Endothelial cell of umbilical vein (primary cell): ENCODE data around the gene ACMSD.
"Not testable (repeated sequence)": the region's sequence is repeated elsewhere in the genome, so short reads cannot be mapped to it uniquely, and the experiment has no call there.

Experiments used
- EZH2 ChIP-seq: IDR thresholded peaks from 2 replicates; pipeline ENCODE4 v1.6.1; 2012; ENCODE audit warnings: borderline replicate concordance, low read depth, mild to moderate bottlenecking, moderate library complexity, low read length, inconsistent platforms; ENCODE audit not compliant: severe bottlenecking
- FOS ChIP-seq: IDR thresholded peaks from 2 replicates; pipeline ENCODE4 v1.6.1; 2011; ENCODE audit warnings: mild to moderate bottlenecking, low read length, moderate library complexity, borderline replicate concordance; ENCODE audit not compliant: insufficient read depth
- MYC ChIP-seq: IDR thresholded peaks from one replicate; pipeline ENCODE4 v1.6.1; 2011; ENCODE audit warnings: mild to moderate bottlenecking, low read depth, low read length
- POLR2A ChIP-seq: IDR thresholded peaks from 2 replicates; pipeline ENCODE4 v1.6.1; 2012; ENCODE audit warnings: low read depth, mild to moderate bottlenecking, control low read depth, low read length
- POLR2AphosphoS5 ChIP-seq: IDR thresholded peaks from 2 replicates; pipeline ENCODE4 v1.6.1; 2012; ENCODE audit warnings: low read depth, mild to moderate bottlenecking, control low read depth, low read length, moderate library complexity; ENCODE audit not compliant: insufficient read depth
- TF ChIP-seq, protein P1 (sequence below): IDR thresholded peaks from 2 replicates; pipeline ENCODE4 v1.6.1; 2011; ENCODE audit not compliant: insufficient read depth, insufficient read length
- TF ChIP-seq, protein P2 (sequence below), 2 donors: IDR thresholded peaks; 1 replicate in 1 of 2; 2 replicates in 1 of 2; pipeline ENCODE4 v1.5.1; 2011; ENCODE audit warnings: low read length in 2 of 2, mild to moderate bottlenecking in 2 of 2, moderate library complexity in 2 of 2, control low read depth in 1 of 2, inconsistent platforms in 1 of 2, low read depth in 1 of 2; ENCODE audit not compliant: insufficient read depth in 1 of 2; ENCODE audit errors: extremely low read depth in 1 of 2

DNA sequence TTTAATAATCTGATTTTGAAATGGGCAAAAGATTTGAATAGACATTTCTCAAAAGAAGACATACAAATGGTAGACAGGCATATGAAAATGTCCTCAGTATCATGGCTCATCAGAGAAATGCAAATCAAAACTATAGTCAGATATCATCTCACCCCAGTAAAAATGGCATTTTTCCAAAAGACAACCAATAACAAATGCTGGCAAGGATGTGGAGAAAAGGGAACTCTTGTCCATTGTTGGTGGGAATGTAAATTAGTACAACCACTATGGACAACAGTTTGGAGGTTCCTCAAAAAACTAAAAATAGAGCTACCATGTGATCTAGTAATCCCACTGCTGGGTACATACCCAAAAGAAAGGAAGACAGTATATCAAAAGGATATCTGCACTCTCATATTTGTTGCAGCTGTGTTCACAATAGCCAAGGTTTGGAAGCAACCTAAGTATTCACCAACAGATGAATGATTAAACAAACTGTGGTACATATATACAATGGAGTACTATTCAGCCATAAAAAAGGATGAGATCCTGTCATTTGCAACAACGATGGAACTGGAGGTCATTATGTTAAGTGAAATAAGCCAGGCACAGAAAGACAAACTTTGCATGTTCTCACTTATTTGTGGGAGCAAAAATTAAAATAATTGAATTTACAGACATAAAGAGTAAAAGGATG is 69.2 kb downstream of the ACMSD start:
- TF ChIP-seq, protein P1, sequence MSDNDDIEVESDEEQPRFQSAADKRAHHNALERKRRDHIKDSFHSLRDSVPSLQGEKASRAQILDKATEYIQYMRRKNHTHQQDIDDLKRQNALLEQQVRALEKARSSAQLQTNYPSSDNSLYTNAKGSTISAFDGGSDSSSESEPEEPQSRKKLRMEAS, result not testable (repeated sequence)
- TF ChIP-seq, protein P2, sequence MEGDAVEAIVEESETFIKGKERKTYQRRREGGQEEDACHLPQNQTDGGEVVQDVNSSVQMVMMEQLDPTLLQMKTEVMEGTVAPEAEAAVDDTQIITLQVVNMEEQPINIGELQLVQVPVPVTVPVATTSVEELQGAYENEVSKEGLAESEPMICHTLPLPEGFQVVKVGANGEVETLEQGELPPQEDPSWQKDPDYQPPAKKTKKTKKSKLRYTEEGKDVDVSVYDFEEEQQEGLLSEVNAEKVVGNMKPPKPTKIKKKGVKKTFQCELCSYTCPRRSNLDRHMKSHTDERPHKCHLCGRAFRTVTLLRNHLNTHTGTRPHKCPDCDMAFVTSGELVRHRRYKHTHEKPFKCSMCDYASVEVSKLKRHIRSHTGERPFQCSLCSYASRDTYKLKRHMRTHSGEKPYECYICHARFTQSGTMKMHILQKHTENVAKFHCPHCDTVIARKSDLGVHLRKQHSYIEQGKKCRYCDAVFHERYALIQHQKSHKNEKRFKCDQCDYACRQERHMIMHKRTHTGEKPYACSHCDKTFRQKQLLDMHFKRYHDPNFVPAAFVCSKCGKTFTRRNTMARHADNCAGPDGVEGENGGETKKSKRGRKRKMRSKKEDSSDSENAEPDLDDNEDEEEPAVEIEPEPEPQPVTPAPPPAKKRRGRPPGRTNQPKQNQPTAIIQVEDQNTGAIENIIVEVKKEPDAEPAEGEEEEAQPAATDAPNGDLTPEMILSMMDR (IDR thresholded peaks at IDR 0.05; ENCODE audit: extremely low read depth in 1 of 2, insufficient read depth in 1 of 2, low read depth in 1 of 2, low read length in 2 of 2), result not testable (repeated sequence)
- TF ChIP-seq FOS, EZH2, POLR2A, POLR2AphosphoS5, MYC: not testable (repeated sequence)
